ENCODE results near the gene ZNF808. TPM values are rescaled to one million over a fixed set of nuclear protein-coding genes. Genes with fewer than 3 reads are reported as not detected.
"Not testable (repeated sequence)": the region's sequence is repeated elsewhere in the genome, so short reads cannot be mapped to it uniquely, and the experiment has no call there.

The ZNF808 gene
- total and polyA plus RNA-seq, 3 donors from 2014 or later, result 10.0 to 31.5 (median 28.4) TPM

DNA sequence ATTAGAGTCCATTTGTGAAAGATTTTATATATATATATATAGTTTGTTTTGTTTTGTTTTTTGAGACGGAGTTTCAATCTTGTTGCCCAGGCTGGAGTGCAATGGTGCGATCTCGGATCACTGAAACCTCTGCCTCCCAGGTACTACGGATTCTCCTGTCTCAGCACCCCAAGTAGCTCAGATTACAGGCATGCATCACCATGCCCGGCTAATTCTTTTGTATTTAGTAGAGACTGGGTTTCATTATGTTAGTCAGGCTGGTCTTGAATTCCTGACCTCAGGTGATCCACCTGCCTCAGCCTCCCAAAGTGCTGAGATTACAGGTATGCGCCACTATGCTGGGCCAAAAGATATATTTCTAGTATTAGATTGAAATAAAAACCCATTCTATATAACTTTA, 38.7 kb downstream of the ZNF808 start:
- H3K4me3 ChIP-seq, result no peak overlapping the region
- intact Hi-C loops (cut with DNase I; ENCODE audit: low total_unique reads), result no loop called here
- 89 to 91% methylated on average over 6 of the region's 6 CpGs for WGBS, 2 donors
- no peaks in the 10 kb centered on the region for H3K9me3 ChIP-seq
- no peak for TF ChIP-seq POLR2A (IDR thresholded peaks at IDR 0.05)
- TF ChIP-seq, protein P1, sequence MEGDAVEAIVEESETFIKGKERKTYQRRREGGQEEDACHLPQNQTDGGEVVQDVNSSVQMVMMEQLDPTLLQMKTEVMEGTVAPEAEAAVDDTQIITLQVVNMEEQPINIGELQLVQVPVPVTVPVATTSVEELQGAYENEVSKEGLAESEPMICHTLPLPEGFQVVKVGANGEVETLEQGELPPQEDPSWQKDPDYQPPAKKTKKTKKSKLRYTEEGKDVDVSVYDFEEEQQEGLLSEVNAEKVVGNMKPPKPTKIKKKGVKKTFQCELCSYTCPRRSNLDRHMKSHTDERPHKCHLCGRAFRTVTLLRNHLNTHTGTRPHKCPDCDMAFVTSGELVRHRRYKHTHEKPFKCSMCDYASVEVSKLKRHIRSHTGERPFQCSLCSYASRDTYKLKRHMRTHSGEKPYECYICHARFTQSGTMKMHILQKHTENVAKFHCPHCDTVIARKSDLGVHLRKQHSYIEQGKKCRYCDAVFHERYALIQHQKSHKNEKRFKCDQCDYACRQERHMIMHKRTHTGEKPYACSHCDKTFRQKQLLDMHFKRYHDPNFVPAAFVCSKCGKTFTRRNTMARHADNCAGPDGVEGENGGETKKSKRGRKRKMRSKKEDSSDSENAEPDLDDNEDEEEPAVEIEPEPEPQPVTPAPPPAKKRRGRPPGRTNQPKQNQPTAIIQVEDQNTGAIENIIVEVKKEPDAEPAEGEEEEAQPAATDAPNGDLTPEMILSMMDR (IDR thresholded peaks at IDR 0.05), result no peak
- no peaks in the 10 kb centered on the region for H3K36me3 ChIP-seq (ENCODE audit: low read depth, missing control alignments)
- H3K27me3 ChIP-seq, result no peaks in the 10 kb centered on the region
- peaks cover 3% of the 10 kb centered on the region for H3K4me1 ChIP-seq
- no peak for DNase-seq
- no peak overlapping the region for H3K27ac ChIP-seq

DNA sequence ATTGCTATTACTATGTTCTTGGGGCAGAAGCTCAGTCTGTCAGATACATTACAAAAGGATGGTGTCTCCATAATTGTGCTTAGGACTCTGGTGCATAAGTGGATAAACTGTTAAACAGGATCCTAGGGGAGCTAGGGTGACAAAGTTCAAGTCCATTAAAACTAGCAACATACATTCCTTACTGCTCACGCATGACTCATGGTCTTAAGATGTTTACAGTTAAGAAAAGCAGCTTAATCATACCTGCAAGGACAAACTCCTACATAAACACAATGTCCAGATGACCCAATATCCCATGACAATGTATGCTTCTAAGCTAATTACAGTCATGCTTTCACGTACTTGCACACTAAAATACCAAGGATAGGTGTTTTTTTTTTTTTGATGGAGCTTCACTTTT, 39.1 kb downstream of the ZNF808 start:
- Histone ChIP-seq H3K4me3 (no peak overlapping the region), H3K27me3 (no peaks in the 10 kb centered on the region), H3K9me3 (no peaks in the 10 kb centered on the region), H3K27ac (no peak overlapping the region), H3K36me3 (ENCODE audit: low read depth, missing control alignments) (no peaks in the 10 kb centered on the region), H3K4me1 (peaks cover 3% of the 10 kb centered on the region)
- TF ChIP-seq, protein P1 (IDR thresholded peaks at IDR 0.05), result no peak
- no peak for TF ChIP-seq POLR2A (IDR thresholded peaks at IDR 0.05)
- WGBS, 2 donors, result 92 to 96% methylated on average over 2 of the region's 2 CpGs
- no peak for DNase-seq
- intact Hi-C loops (cut with DNase I; ENCODE audit: low total_unique reads), result no loop called here

DNA sequence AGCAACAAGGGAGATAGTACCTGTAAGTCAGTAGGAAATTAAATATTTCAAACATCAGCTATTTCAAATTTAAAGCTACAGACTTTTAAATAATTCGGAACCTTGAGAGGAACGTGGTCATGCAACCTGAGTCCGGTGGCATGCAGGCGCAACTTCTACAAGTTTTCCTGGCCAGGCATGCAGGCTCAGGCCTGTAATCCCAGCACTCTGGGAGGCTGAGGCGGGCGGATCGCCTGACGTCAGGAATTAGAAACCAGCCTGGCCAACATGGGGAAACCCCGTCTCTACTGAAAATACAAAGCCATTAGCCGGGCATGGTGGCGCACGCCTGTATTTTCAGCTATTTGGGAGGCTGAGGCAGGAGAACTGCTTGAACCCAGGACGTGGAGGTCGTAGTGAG, 40.5 kb downstream of the ZNF808 start:
- 71 to 82% methylated on average over 14 of the region's 14 CpGs for WGBS, 2 donors

DNA sequence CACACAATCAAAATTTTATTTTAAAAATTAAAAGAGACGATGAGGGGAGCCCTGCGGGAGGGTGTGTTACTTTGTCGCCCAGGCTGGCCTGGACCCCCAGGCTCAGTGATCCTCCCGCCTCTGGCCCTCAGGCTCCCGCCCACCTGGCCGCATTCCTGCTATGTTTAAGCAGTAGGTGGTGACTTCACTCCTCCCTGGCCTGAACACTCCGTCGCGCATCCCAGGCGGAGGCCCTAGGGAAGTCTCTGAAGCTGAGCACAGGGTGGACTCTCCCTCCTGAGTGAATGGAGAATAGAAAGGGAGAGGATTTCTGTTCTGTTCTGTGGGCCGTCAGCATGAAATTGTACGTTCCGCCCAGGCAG, 42.2 kb downstream of the ZNF808 start:
- H3K4me1 ChIP-seq; intact Hi-C loops (cut with DNase I; ENCODE audit: low total_unique reads); H3K27me3 ChIP-seq; H3K9me3 ChIP-seq; H3K36me3 ChIP-seq (ENCODE audit: low read depth, missing control alignments): not testable (repeated sequence)
- 1 to 4% methylated on average over 13 of the region's 13 CpGs for WGBS, 2 donors
- Histone ChIP-seq H3K27ac (peak overlapping the region; percentile 51 to 73), H3K4me3 (peak overlapping the region; percentile 65 to 77)
- peak; percentile 25 for DNase-seq

More for the DNA sequence above, 40.5 kb downstream of the ZNF808 start:
- DNase-seq, result no peak
- H3K27me3 ChIP-seq, result no peaks in the 10 kb centered on the region
- H3K4me3 ChIP-seq, result no peak overlapping the region
- H3K4me1 ChIP-seq, result peaks cover 3% of the 10 kb centered on the region
- no peaks in the 10 kb centered on the region for H3K9me3 ChIP-seq
- H3K27ac ChIP-seq, result no peak overlapping the region
- intact Hi-C loops (cut with DNase I; ENCODE audit: low total_unique reads), result no loop called here
- H3K36me3 ChIP-seq (ENCODE audit: low read depth, missing control alignments), result no peaks in the 10 kb centered on the region
- TF ChIP-seq, protein P1 (IDR thresholded peaks at IDR 0.05), result no peak
- no peak for TF ChIP-seq POLR2A (IDR thresholded peaks at IDR 0.05)

DNA sequence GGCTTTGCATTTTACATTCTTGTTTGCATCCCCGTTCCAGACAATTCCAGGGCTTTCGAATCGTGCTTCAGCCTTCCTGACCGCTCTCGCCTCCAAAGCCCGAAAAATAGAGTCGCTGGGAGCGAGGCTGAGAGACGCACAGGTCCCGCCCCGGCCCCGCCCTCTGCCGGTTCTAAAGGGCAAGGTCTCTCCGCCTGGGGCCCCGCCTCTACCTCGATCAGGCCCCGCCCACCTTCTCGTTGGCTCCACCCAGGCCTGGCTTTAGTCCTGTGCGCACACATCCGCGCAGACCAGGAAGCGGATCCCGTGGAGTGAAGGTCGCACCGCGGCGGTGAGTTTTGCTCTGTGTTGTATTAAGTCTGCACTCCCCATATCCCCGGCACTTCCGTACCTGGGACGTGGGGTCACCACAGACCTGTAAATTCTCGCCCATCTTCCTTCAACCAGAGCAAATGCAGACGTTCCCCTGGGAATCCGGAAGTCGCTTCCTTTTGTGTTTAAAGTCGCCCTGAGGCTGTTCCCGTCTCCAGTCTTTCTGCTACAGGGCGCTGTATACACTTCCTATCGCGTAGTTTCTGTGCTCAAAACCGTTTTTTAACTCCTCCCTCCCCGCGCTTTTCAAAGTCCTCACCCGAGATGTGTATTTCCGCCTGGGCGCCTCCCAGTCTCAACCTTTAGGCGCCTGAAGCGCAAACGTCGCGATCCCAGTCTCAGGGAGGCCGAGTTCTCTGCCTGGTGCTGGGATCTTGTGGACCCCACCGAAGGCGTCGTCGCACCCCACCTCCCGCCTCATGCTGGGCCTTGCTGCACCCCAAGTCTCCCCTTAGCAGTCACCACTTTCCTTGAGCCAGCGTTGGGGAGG, 42.8 kb downstream of the ZNF808 start, which contains the start of gene ZNF701:
Gene ZNF701 (plus strand): TSS at position 288 of the 862 bp plus-strand sequence. CDS start 3,861 bp downstream, outside the sequence.
- peak; percentile 97 for DNase-seq
- Histone ChIP-seq H3K4me1 (peaks cover 3% of the 10 kb centered on the region), H3K9me3 (no peaks in the 10 kb centered on the region), H3K4me3 (peak within 1 kb of the TSS; percentile 65 to 77), H3K27ac (peak within 1 kb of the TSS; percentile 51 to 73), H3K27me3 (no peaks in the 10 kb centered on the region), H3K36me3 (ENCODE audit: low read depth, missing control alignments) (no peaks in the 10 kb centered on the region)
- TF ChIP-seq POLR2A (IDR thresholded peaks at IDR 0.05), result no peak
- TF ChIP-seq, protein P1 (IDR thresholded peaks at IDR 0.05), result peak; percentile 16 to 30 (median 26)
- 0 to 1% methylated on average over 40 to 57 of the region's 57 CpGs for WGBS, 2 donors
- intact Hi-C loops (cut with DNase I; ENCODE audit: low total_unique reads), result no loop called here
